ENCODE data around the gene FXYD2.

FXYD2 gene

GRCh38 chr11:117827521-117828511, 3.3 kb upstream of the FXYD2 start:
- Histone ChIP-seq H3K9me3 (ENCODE audit: control insufficient read depth in 1 of 2, low read length in 2 of 2) (no peaks in the 10 kb centered on the region), H3K4me3 (ENCODE audit: low read depth in 1 of 2, low read length in 2 of 2) (no peak overlapping the region), H3K4me1 (ENCODE audit: control insufficient read depth in 1 of 2, insufficient read depth in 2 of 2, low read length in 2 of 2) (peaks cover 32% of the 10 kb centered on the region in 2 donors), H3K9ac (ENCODE audit: low read depth in 1 of 2, low read length in 2 of 2) (no peak overlapping the region), H3K27me3 (ENCODE audit: control insufficient read depth in 1 of 2, insufficient read depth in 2 of 2, low read length in 2 of 2) (no peaks in the 10 kb centered on the region), H3K36me3 (ENCODE audit: control insufficient read depth in 1 of 2, insufficient read depth in 2 of 2, low read length in 2 of 2) (no peaks in the 10 kb centered on the region), H3K27ac (ENCODE audit: low read depth, low read length) (peak overlapping the region; percentile 60)

GRCh38 chr11:117826832-117827231, 2.3 kb upstream of the FXYD2 start:
- H3K9ac ChIP-seq (ENCODE audit: low read depth in 1 of 2, low read length in 2 of 2), result no peak overlapping the region
- H3K4me3 ChIP-seq (ENCODE audit: low read depth in 1 of 2, low read length in 2 of 2), result no peak overlapping the region
- no peaks in the 10 kb centered on the region for H3K9me3 ChIP-seq (ENCODE audit: control insufficient read depth in 1 of 2, low read length in 2 of 2)
- H3K27ac ChIP-seq (ENCODE audit: low read depth, low read length), result no peak overlapping the region
- no peaks in the 10 kb centered on the region for H3K36me3 ChIP-seq (ENCODE audit: control insufficient read depth in 1 of 2, insufficient read depth in 2 of 2, low read length in 2 of 2)
- H3K4me1 ChIP-seq (ENCODE audit: control insufficient read depth in 1 of 2, insufficient read depth in 2 of 2, low read length in 2 of 2), result peaks cover 26 to 38% of the 10 kb centered on the region in 2 donors
- H3K27me3 ChIP-seq (ENCODE audit: control insufficient read depth in 1 of 2, insufficient read depth in 2 of 2, low read length in 2 of 2), result no peaks in the 10 kb centered on the region

- Histone ChIP-seq H3K4me3 (ENCODE audit: low read depth in 1 of 2, low read length in 2 of 2) (no peak overlapping the region), H3K36me3 (ENCODE audit: control insufficient read depth in 1 of 2, insufficient read depth in 2 of 2, low read length in 2 of 2) (no peaks in the 10 kb centered on the region), H3K27ac (ENCODE audit: low read depth, low read length) (no peak overlapping the region), H3K4me1 (ENCODE audit: control insufficient read depth in 1 of 2, insufficient read depth in 2 of 2, low read length in 2 of 2) (peaks cover 26 to 41% of the 10 kb centered on the region in 2 donors), H3K27me3 (ENCODE audit: control insufficient read depth in 1 of 2, insufficient read depth in 2 of 2, low read length in 2 of 2) (no peaks in the 10 kb centered on the region), H3K9ac (ENCODE audit: low read depth in 1 of 2, low read length in 2 of 2) (no peak overlapping the region), H3K9me3 (ENCODE audit: control insufficient read depth in 1 of 2, low read length in 2 of 2) (no peaks in the 10 kb centered on the region)
Measured at GRCh38 chr11:117826190-117826570, 1.6 kb upstream of the FXYD2 start.

- H3K9ac ChIP-seq (ENCODE audit: low read depth in 1 of 2, low read length in 2 of 2), result no peak overlapping the region
- no peaks in the 10 kb centered on the region for H3K36me3 ChIP-seq (ENCODE audit: control insufficient read depth in 1 of 2, insufficient read depth in 2 of 2, low read length in 2 of 2)
- no peaks in the 10 kb centered on the region for H3K27me3 ChIP-seq (ENCODE audit: control insufficient read depth in 1 of 2, insufficient read depth in 2 of 2, low read length in 2 of 2)
- H3K4me3 ChIP-seq (ENCODE audit: low read depth in 1 of 2, low read length in 2 of 2), result no peak overlapping the region
- peaks cover 26 to 41% of the 10 kb centered on the region in 2 donors for H3K4me1 ChIP-seq (ENCODE audit: control insufficient read depth in 1 of 2, insufficient read depth in 2 of 2, low read length in 2 of 2)
- H3K9me3 ChIP-seq (ENCODE audit: control insufficient read depth in 1 of 2, low read length in 2 of 2), result no peaks in the 10 kb centered on the region
- H3K27ac ChIP-seq (ENCODE audit: low read depth, low read length), result peak overlapping the region; percentile 54
Measured at GRCh38 chr11:117825538-117826189, 1.1 kb upstream of the FXYD2 start.

- H3K27me3 ChIP-seq (ENCODE audit: control insufficient read depth in 1 of 2, insufficient read depth in 2 of 2, low read length in 2 of 2), result no peaks in the 10 kb centered on the region
- peak overlapping the region; percentile 60 for H3K27ac ChIP-seq (ENCODE audit: low read depth, low read length)
- H3K4me1 ChIP-seq (ENCODE audit: control insufficient read depth in 1 of 2, insufficient read depth in 2 of 2, low read length in 2 of 2), result peaks cover 37 to 53% of the 10 kb centered on the region in 2 donors
- peak overlapping the region in 1 of 2 donors; percentile 43 for H3K9ac ChIP-seq (ENCODE audit: low read depth in 1 of 2, low read length in 2 of 2)
- H3K4me3 ChIP-seq (ENCODE audit: low read depth in 1 of 2, low read length in 2 of 2), result no peak overlapping the region
- H3K9me3 ChIP-seq (ENCODE audit: control insufficient read depth in 1 of 2, low read length in 2 of 2), result no peaks in the 10 kb centered on the region
- no peaks in the 10 kb centered on the region for H3K36me3 ChIP-seq (ENCODE audit: control insufficient read depth in 1 of 2, insufficient read depth in 2 of 2, low read length in 2 of 2)
Measured at GRCh38 chr11:117823946-117824420, 561 bp downstream of the FXYD2 start.

GRCh38 chr11:117823294-117823945, 1.1 kb downstream of the FXYD2 start:
- Histone ChIP-seq H3K4me1 (ENCODE audit: control insufficient read depth in 1 of 2, insufficient read depth in 2 of 2, low read length in 2 of 2) (peaks cover 32 to 49% of the 10 kb centered on the region in 2 donors), H3K9me3 (ENCODE audit: control insufficient read depth in 1 of 2, low read length in 2 of 2) (no peaks in the 10 kb centered on the region), H3K4me3 (ENCODE audit: low read depth in 1 of 2, low read length in 2 of 2) (no peak overlapping the region), H3K27me3 (ENCODE audit: control insufficient read depth in 1 of 2, insufficient read depth in 2 of 2, low read length in 2 of 2) (no peaks in the 10 kb centered on the region), H3K27ac (ENCODE audit: low read depth, low read length) (peak overlapping the region; percentile 60), H3K36me3 (ENCODE audit: control insufficient read depth in 1 of 2, insufficient read depth in 2 of 2, low read length in 2 of 2) (no peaks in the 10 kb centered on the region), H3K9ac (ENCODE audit: low read depth in 1 of 2, low read length in 2 of 2) (peak overlapping the region in 1 of 2 donors; percentile 43)

GRCh38 chr11:117822074-117823033, 2.2 kb downstream of the FXYD2 start:
- H3K9ac ChIP-seq (ENCODE audit: low read depth in 1 of 2, low read length in 2 of 2), result no peak overlapping the region
- H3K9me3 ChIP-seq (ENCODE audit: control insufficient read depth in 1 of 2, low read length in 2 of 2), result no peaks in the 10 kb centered on the region
- no peaks in the 10 kb centered on the region for H3K36me3 ChIP-seq (ENCODE audit: control insufficient read depth in 1 of 2, insufficient read depth in 2 of 2, low read length in 2 of 2)
- no peaks in the 10 kb centered on the region for H3K27me3 ChIP-seq (ENCODE audit: control insufficient read depth in 1 of 2, insufficient read depth in 2 of 2, low read length in 2 of 2)
- H3K4me1 ChIP-seq (ENCODE audit: control insufficient read depth in 1 of 2, insufficient read depth in 2 of 2, low read length in 2 of 2), result peaks cover 36 to 51% of the 10 kb centered on the region in 2 donors
- H3K27ac ChIP-seq (ENCODE audit: low read depth, low read length), result peak overlapping the region; percentile 45
- H3K4me3 ChIP-seq (ENCODE audit: low read depth in 1 of 2, low read length in 2 of 2), result no peak overlapping the region

- peaks cover 41 to 60% of the 10 kb centered on the region in 2 donors for H3K4me1 ChIP-seq (ENCODE audit: control insufficient read depth in 1 of 2, insufficient read depth in 2 of 2, low read length in 2 of 2)
- H3K9me3 ChIP-seq (ENCODE audit: control insufficient read depth in 1 of 2, low read length in 2 of 2), result no peaks in the 10 kb centered on the region
- no peak overlapping the region for H3K4me3 ChIP-seq (ENCODE audit: low read depth in 1 of 2, low read length in 2 of 2)
- no peak overlapping the region for H3K9ac ChIP-seq (ENCODE audit: low read depth in 1 of 2, low read length in 2 of 2)
- no peaks in the 10 kb centered on the region for H3K27me3 ChIP-seq (ENCODE audit: control insufficient read depth in 1 of 2, insufficient read depth in 2 of 2, low read length in 2 of 2)
- no peaks in the 10 kb centered on the region for H3K36me3 ChIP-seq (ENCODE audit: control insufficient read depth in 1 of 2, insufficient read depth in 2 of 2, low read length in 2 of 2)
- no peak overlapping the region for H3K27ac ChIP-seq (ENCODE audit: low read depth, low read length)
Measured at GRCh38 chr11:117821431-117821830, 3.1 kb downstream of the FXYD2 start.

GRCh38 chr11:117820516-117820915, 4.0 kb downstream of the FXYD2 start:
- Histone ChIP-seq H3K36me3 (ENCODE audit: control insufficient read depth in 1 of 2, insufficient read depth in 2 of 2, low read length in 2 of 2) (no peaks in the 10 kb centered on the region), H3K27me3 (ENCODE audit: control insufficient read depth in 1 of 2, insufficient read depth in 2 of 2, low read length in 2 of 2) (no peaks in the 10 kb centered on the region), H3K27ac (ENCODE audit: low read depth, low read length) (no peak overlapping the region), H3K4me1 (ENCODE audit: control insufficient read depth in 1 of 2, insufficient read depth in 2 of 2, low read length in 2 of 2) (peaks cover 48 to 69% of the 10 kb centered on the region in 2 donors), H3K4me3 (ENCODE audit: low read depth in 1 of 2, low read length in 2 of 2) (no peak overlapping the region), H3K9ac (ENCODE audit: low read depth in 1 of 2, low read length in 2 of 2) (no peak overlapping the region), H3K9me3 (ENCODE audit: control insufficient read depth in 1 of 2, low read length in 2 of 2) (no peaks in the 10 kb centered on the region)

Measured in duodenal mucosa (tissue), 2 donors.